Ishikawa (cell line): ENCODE results near the gene SV2C.

ENCODE experiments used
- CEBPB ChIP-seq: IDR thresholded peaks from 2 replicates; pipeline ENCODE4 v1.6.1; 2012
- CREB1 ChIP-seq: IDR thresholded peaks from 2 replicates; pipeline ENCODE4 v1.6.1; 2012; ENCODE audit warnings: low read depth
- EGR1 ChIP-seq: IDR thresholded peaks from 2 replicates; pipeline ENCODE4 v1.6.1; 2012
- EP300 ChIP-seq: IDR thresholded peaks from 2 replicates; pipeline ENCODE4 v1.6.1; 2012; ENCODE audit warnings: borderline replicate concordance
- MAX ChIP-seq: IDR thresholded peaks from 2 replicates; pipeline ENCODE4 v1.6.1; 2012
- REST ChIP-seq: IDR thresholded peaks from 2 replicates; pipeline ENCODE4 v1.6.1; 2012; ENCODE audit warnings: low read depth, mild to moderate bottlenecking
- TAF1 ChIP-seq: IDR thresholded peaks from 2 replicates; pipeline ENCODE4 v1.6.1; 2012; ENCODE audit warnings: low read depth, mild to moderate bottlenecking
- TCF12 ChIP-seq: IDR thresholded peaks from 2 replicates; pipeline ENCODE4 v1.6.1; 2012; ENCODE audit warnings: low read depth
- TEAD4 ChIP-seq: IDR thresholded peaks from 2 replicates; pipeline ENCODE4 v1.6.1; 2012
- USF1 ChIP-seq: IDR thresholded peaks from 2 replicates; pipeline ENCODE4 v1.6.1; 2012
- ZBTB7A ChIP-seq: IDR thresholded peaks from 2 replicates; pipeline ENCODE4 v1.6.1; 2012; ENCODE audit warnings: low read depth

GRCh38 chr5:76252437-76252836 lies 169.3 kb downstream of the SV2C start:
- TF ChIP-seq EP300 (no peak), ZBTB7A (no peak), REST (no peak), CEBPB (no peak), TEAD4 (no peak), MAX (no peak), TAF1 (no peak), USF1 (no peak), EGR1 (no peak), TCF12 (no peak), CREB1 (no peak)
